H1 (cell line): Measurements from ENCODE around the gene MILR1.

ENCODE experiments used
- CTCF ChIP-seq, 3 experiments: IDR thresholded peaks; 1 replicate in 2 of 3; 2 replicates in 1 of 3; pipeline versions ENCODE4 v1.5.1 to v1.6.1; 2011; ENCODE audit warnings: low read length in 3 of 3, mild to moderate bottlenecking in 3 of 3, inconsistent platforms in 2 of 3, low read depth in 1 of 3, moderate library complexity in 1 of 3; ENCODE audit not compliant: insufficient read depth in 1 of 3; ENCODE audit errors: control extremely low read depth in 1 of 3
- GTF2F1 ChIP-seq: IDR thresholded peaks from 2 replicates; pipeline ENCODE4 v1.6.1; 2012; ENCODE audit warnings: low read depth, low read length, improper control_type of control experiment, borderline replicate concordance
- KDM1A ChIP-seq: fragments of 200-600, 300-600 bp; sonication (generic); IDR thresholded peaks from 2 replicates; pipeline ENCODE4 v1.7.1; 2016; ENCODE audit warnings: mild to moderate bottlenecking, low read length, borderline replicate concordance
- POLR2A ChIP-seq, 2 experiments: IDR thresholded peaks; 1 replicate in 1 of 2; 2 replicates in 1 of 2; pipeline ENCODE4 v1.6.1; 2011; ENCODE audit warnings: low read depth in 2 of 2, low read length in 2 of 2, mild to moderate bottlenecking in 2 of 2; ENCODE audit errors: control extremely low read depth in 1 of 2
- SP1 ChIP-seq: IDR thresholded peaks from 2 replicates; pipeline ENCODE4 v1.6.1; 2011; ENCODE audit warnings: low read depth, low read length
- TBP ChIP-seq: IDR thresholded peaks from 2 replicates; pipeline ENCODE4 v1.6.1; 2011; ENCODE audit warnings: low read depth, low read length, improper control_type of control experiment

GRCh38 chr17:64441772-64442540 is 7.0 kb upstream of the MILR1 start:
- TF ChIP-seq SP1, result no peak
- TF ChIP-seq POLR2A (IDR thresholded peaks at IDR 0.05; ENCODE audit: control extremely low read depth in 1 of 2, low read depth in 2 of 2, low read length in 2 of 2), result no peak
- TF ChIP-seq CTCF (IDR thresholded peaks at IDR 0.05; ENCODE audit: control extremely low read depth in 1 of 3, insufficient read depth in 1 of 3, low read depth in 1 of 3, low read length in 3 of 3), result no peak
- TF ChIP-seq GTF2F1, result no peak
- TF ChIP-seq KDM1A, result no peak
- no peak for TF ChIP-seq TBP
